IPS DF 6.9 (cell line): ENCODE measurements around the gene SPNS3.

Experiments used
- DNase-seq: peaks from one replicate; pipeline ENCODE4 v3.0.0-alpha.2; 2013; ENCODE audit warnings: low read depth, low spot score
- H3K27ac ChIP-seq: one replicate; pipeline ENCODE4 v1.5.1; 2013; ENCODE audit warnings: low read length, control low read depth
- H3K27me3 ChIP-seq: 2 replicates; pipeline ENCODE4 v1.6.1; 2013; ENCODE audit warnings: mild to moderate bottlenecking, low read length; ENCODE audit not compliant: control insufficient read depth, insufficient read depth
- H3K36me3 ChIP-seq: 2 replicates; pipeline ENCODE4 v1.6.1; 2013; ENCODE audit warnings: low read length; ENCODE audit not compliant: control insufficient read depth, insufficient read depth
- H3K4me1 ChIP-seq: 2 replicates; pipeline ENCODE4 v1.6.1; 2013; ENCODE audit warnings: low read length; ENCODE audit not compliant: control insufficient read depth, insufficient read depth
- H3K4me3 ChIP-seq: 2 replicates; pipeline ENCODE4 v1.5.1; 2013; ENCODE audit warnings: mild to moderate bottlenecking, low read length
- H3K9me3 ChIP-seq: 2 replicates; pipeline ENCODE4 v1.6.1; 2013; ENCODE audit warnings: low read length, inconsistent platforms; ENCODE audit not compliant: control insufficient read depth, insufficient read depth
- WGBS: extraction: QIAGEN DNeasy Blood & Tissue Kit; methylation state at CpG from one replicate; pipeline ENCODE4 v1.1.7; 2013; ENCODE audit warnings: mixed read lengths, missing lambda C conversion rate; ENCODE audit not compliant: insufficient read length, insufficient coverage; 5-methylcytosine and 5-hydroxymethylcytosine counted together

The SPNS3 gene

DNA sequence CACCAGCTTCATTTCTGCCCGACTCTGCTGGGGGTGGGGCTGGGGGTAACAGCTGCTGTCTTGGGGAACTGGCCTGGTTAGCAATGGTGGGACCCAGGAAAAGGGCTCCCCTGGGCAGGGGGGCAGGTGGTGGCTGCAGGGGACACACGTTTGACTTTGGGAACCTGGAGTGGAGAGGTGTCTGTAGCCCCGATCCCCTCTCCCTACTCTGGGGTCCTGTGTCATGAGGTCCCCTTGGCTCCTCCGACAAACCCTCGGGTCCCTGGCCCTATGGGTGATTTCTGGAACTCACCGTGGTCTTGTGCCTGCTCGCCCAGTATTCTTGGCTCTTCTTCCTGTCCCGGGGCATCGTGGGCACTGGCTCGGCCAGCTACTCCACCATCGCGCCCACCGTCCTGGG lies 12.0 kb downstream of the SPNS3 start:
- H3K27me3 ChIP-seq = no peaks in the 10 kb centered on the region
- no peaks in the 10 kb centered on the region for H3K4me1 ChIP-seq
- no peaks in the 10 kb centered on the region for H3K9me3 ChIP-seq
- H3K36me3 ChIP-seq = no peaks in the 10 kb centered on the region
- no peak overlapping the region for H3K4me3 ChIP-seq
- WGBS = no CpG with 5 or more reads among the region's 13 CpGs
- no peak for DNase-seq
- no peak overlapping the region for H3K27ac ChIP-seq

GRCh38 chr17:4446326-4447071 lies 12.8 kb downstream of the SPNS3 start:
- WGBS = no CpG with 5 or more reads among the region's 20 CpGs
- H3K9me3 ChIP-seq = no peaks in the 10 kb centered on the region
- H3K4me1 ChIP-seq = no peaks in the 10 kb centered on the region
- no peak for DNase-seq
- no peak overlapping the region for H3K27ac ChIP-seq
- no peaks in the 10 kb centered on the region for H3K36me3 ChIP-seq
- no peaks in the 10 kb centered on the region for H3K27me3 ChIP-seq
- H3K4me3 ChIP-seq = no peak overlapping the region

DNA sequence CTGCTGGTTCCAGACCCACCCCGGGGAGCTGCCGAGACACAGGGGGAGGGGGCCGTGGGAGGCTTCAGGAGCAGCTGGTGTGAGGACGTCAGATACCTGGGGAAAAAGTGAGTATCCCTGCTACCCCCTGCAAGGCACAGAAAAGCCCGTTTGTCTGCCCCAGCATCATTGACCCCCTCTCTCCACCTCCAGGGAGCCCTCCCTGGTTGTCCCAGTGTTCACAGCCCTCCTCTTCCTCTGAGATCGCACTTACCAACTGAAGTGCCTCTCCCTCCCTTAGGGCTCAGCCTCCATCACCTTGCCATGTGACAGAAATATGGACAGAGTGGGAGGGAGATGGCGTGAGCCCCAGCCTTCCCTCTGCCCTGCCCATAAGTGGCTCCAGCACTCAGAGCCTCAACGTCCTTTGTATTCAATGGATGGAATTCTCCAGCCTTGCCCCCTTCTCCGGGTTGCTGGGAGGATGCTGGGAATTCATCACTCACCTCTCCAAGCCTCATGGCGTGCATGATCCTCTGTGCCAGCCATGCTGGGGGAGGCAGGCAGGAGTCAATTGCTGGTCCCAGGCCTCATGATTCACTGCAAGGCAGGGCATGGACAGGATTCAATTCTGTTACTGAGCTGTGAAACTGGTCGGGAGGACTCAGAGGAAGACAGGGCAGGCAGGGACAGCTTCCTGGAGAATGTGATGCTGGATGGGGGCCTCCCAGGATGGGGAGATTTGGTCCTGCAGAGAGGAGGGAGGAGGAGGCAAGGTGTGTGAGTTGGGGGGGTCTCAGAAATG lies 14.6 kb downstream of the SPNS3 start:
- Histone ChIP-seq H3K27ac (no peak overlapping the region), H3K4me3 (no peak overlapping the region), H3K9me3 (no peaks in the 10 kb centered on the region), H3K36me3 (no peaks in the 10 kb centered on the region), H3K4me1 (no peaks in the 10 kb centered on the region), H3K27me3 (no peaks in the 10 kb centered on the region)
- no CpG with 5 or more reads among the region's 11 CpGs for WGBS
- no peak for DNase-seq

DNA sequence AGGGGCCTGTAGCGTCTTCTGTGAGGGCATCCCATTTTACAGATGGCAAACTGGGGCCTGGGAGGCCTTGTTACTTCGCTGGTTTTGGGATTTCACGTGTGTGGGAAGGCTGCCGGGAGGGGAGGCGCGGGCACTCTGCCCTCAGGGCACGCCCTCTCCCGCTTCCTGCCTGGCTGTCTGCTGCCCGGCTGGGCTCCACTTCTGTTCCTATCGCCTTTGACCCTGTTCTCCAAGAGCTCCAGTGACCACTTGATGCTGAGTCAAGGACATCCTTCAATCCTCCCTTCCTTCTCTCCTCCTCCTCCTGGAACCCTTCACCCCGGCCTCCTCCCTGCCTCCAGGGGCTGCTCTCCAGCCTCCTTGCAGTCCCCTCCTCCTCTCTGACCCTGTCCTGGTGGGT lies 16.0 kb downstream of the SPNS3 start:
- Histone ChIP-seq H3K4me3 (no peak overlapping the region), H3K27ac (no peak overlapping the region), H3K27me3 (no peaks in the 10 kb centered on the region), H3K9me3 (no peaks in the 10 kb centered on the region), H3K36me3 (no peaks in the 10 kb centered on the region), H3K4me1 (no peaks in the 10 kb centered on the region)
- WGBS = no CpG with 5 or more reads among the region's 11 CpGs
- no peak for DNase-seq

GRCh38 chr17:4450710-4451316 lies 17.1 kb downstream of the SPNS3 start:
- no peak overlapping the region for H3K27ac ChIP-seq
- no peaks in the 10 kb centered on the region for H3K27me3 ChIP-seq
- no CpG with 5 or more reads among the region's 14 CpGs for WGBS
- DNase-seq = no peak
- no peaks in the 10 kb centered on the region for H3K4me1 ChIP-seq
- no peak overlapping the region for H3K4me3 ChIP-seq
- H3K36me3 ChIP-seq = no peaks in the 10 kb centered on the region
- no peaks in the 10 kb centered on the region for H3K9me3 ChIP-seq

- Histone ChIP-seq H3K4me3 (no peak overlapping the region), H3K4me1 (no peaks in the 10 kb centered on the region), H3K27me3 (no peaks in the 10 kb centered on the region), H3K9me3 (no peaks in the 10 kb centered on the region), H3K27ac (no peak overlapping the region), H3K36me3 (no peaks in the 10 kb centered on the region)
- WGBS = no CpG with 5 or more reads among the region's 9 CpGs
- no peak for DNase-seq
Measured at GRCh38 chr17:4453812-4454591, 20.3 kb downstream of the SPNS3 start.

DNA sequence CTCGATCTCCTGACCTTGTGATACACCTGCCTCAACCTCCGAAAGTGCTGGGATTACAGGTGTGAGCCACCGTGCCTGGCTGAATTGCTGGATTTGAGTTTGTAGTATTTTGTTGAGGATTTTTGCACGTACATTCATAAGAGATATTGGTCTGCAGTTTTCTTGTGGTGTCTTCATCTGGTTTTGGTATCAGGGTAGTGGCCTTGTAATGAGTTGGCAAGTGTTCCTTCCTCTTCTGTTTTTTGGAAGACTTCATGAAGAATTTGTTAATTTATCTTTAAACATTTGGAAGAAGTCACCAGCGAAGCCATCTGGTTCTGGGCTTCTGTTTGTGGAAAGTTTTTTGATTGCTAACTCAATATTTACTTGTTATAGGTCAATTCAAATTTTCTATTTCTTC lies 26.9 kb downstream of the SPNS3 start:
- WGBS = no CpG with 5 or more reads among the region's 5 CpGs
- no peaks in the 10 kb centered on the region for H3K4me1 ChIP-seq
- H3K36me3 ChIP-seq = no peaks in the 10 kb centered on the region
- H3K4me3 ChIP-seq = no peak overlapping the region
- H3K27ac ChIP-seq = no peak overlapping the region
- no peak for DNase-seq
- no peaks in the 10 kb centered on the region for H3K9me3 ChIP-seq
- H3K27me3 ChIP-seq = no peaks in the 10 kb centered on the region

GRCh38 chr17:4463818-4464476 lies 30.2 kb downstream of the SPNS3 start:
- H3K4me3 ChIP-seq = no peak overlapping the region
- H3K36me3 ChIP-seq = no peaks in the 10 kb centered on the region
- H3K27me3 ChIP-seq = no peaks in the 10 kb centered on the region
- no peak overlapping the region for H3K27ac ChIP-seq
- H3K9me3 ChIP-seq = no peaks in the 10 kb centered on the region
- DNase-seq = no peak
- no CpG with 5 or more reads among the region's 10 CpGs for WGBS
- no peaks in the 10 kb centered on the region for H3K4me1 ChIP-seq

DNA sequence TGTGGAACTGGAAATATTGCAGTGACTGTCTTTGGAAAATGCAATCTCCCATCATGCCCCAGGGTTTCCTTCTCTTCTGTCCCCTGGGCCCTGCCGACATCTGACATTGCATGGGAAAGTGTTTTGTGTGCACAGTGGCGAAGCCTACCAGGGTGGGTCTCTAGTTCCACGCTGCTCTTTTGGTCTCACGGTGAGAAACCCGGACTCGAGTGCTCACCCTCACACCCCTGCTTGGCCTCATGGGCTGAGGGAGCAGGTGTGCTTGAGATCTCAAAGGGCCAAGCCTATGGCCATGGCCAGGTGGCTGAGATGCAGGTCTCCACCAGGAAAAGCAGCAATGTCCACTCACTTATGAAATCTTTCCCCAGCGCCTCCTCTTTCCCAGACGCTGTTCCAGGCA lies 32.0 kb downstream of the SPNS3 start:
- no peaks in the 10 kb centered on the region for H3K27me3 ChIP-seq
- DNase-seq = no peak
- H3K9me3 ChIP-seq = no peaks in the 10 kb centered on the region
- H3K27ac ChIP-seq = no peak overlapping the region
- H3K36me3 ChIP-seq = no peaks in the 10 kb centered on the region
- no peaks in the 10 kb centered on the region for H3K4me1 ChIP-seq
- H3K4me3 ChIP-seq = no peak overlapping the region
- no CpG with 5 or more reads among the region's 8 CpGs for WGBS

DNA sequence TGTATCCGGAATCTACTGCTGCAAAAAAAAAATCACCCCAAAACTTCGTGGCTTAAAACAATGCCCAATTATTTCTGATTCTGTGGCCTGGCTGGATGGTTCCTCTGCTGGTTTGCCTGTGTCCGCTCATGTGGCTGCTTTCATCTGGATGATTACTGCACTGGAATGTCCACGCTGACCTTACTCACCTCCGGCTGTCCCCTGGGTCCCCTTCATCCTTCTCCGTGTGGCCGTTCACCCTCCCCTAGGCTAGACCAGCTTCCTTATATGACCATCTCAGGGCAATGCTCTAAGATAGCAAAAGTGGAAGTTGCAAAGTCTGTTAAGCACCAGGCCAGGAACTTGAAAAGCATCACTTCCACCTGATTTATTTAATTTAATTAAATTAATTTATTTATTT lies 33.5 kb downstream of the SPNS3 start:
- H3K27ac ChIP-seq = no peak overlapping the region
- H3K36me3 ChIP-seq = no peaks in the 10 kb centered on the region
- no peak overlapping the region for H3K4me3 ChIP-seq
- no peaks in the 10 kb centered on the region for H3K4me1 ChIP-seq
- WGBS = no CpG with 5 or more reads among the region's 7 CpGs
- no peaks in the 10 kb centered on the region for H3K27me3 ChIP-seq
- DNase-seq = no peak
- H3K9me3 ChIP-seq = no peaks in the 10 kb centered on the region
